NCI-H2171 (cell line): ENCODE results near the gene CCL7.

Experiments used
- DNase-seq: peaks from one replicate; lab custom pipeline; 2025; lab: John Stamatoyannopoulos, UW

Gene CCL7

GRCh38 chr17:34287875-34288274 lies 17.9 kb downstream of the CCL7 start:
- no peak for DNase-seq

DNA sequence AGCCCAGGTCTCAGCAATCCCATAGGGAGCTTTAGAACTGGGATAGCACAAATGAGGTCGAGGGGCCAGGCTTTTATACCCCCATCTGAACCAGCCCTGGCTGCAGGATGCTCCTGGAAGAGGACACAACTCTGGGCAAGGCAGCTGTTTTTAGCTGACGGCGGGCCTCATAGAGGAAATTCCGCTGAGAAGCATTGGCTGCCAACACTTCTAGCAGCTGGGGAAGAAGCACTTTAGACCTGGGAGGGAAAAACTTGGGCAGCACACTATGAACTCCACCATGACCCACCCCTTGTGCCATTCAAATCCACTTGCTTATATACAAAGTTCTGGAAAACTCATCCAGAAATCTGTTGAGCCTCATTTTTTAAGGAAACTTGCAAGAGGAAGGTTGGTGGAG lies 20.6 kb downstream of the CCL7 start:
- DNase-seq: no peak

- DNase-seq: no peak
Measured at GRCh38 chr17:34291721-34292348, 21.8 kb downstream of the CCL7 start.

- no peak for DNase-seq
Measured at GRCh38 chr17:34299027-34299426, 29.0 kb downstream of the CCL7 start.

DNA sequence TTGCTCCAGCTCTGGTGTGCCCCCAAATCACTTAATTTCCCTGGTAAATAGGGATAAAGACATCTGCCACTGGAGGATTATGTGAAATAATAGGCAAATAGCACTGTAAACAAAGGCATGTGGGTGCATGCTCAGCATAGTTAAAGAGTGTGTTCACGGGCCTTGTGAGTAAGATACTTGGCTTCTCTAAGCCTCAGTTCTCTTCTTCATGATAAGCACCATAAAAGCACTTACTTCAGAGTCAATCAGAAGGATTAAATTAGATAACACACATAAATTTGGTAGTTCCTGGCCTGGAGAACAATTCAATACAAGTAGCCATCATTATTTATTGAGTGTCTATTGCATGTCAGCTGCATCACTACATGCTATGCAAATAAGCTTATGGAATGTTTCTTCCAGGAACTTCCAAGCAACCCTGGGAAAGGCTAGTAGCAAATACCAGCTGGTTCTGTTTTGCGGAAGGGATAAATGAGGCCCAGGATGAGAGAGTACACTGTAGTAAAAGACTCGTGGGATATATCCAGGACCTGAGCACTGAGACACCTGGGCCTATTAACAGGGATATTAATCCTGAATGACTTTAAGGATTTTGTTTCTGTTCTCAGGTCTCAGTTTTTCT lies 30.0 kb downstream of the CCL7 start:
- DNase-seq: peak; percentile 10

- DNase-seq: no peak
Measured at GRCh38 chr17:34300652-34301370, 30.8 kb downstream of the CCL7 start.

DNA sequence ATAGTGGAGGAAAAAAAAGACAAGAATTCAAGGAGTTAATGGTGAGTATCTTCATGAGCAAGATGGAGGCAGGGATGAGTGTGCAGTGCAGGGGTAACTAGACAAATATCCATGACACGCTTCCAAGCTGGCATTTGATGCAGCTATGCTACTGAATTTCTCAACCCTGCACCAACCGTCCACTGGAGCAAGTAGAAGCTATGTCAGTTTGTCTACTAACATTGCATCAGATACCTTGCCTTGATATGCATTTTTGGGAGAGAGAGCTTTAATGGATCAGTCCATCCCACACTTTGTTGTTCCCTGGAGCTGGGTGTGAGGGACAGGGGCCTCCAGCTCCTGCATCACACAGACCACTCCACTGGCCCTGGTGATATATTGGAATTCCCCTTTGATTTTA lies 32.0 kb downstream of the CCL7 start:
- no peak for DNase-seq

- no peak for DNase-seq
Measured at GRCh38 chr17:34302636-34303035, 32.6 kb downstream of the CCL7 start.

- no peak for DNase-seq
Measured at GRCh38 chr17:34303606-34304005, 33.6 kb downstream of the CCL7 start.

GRCh38 chr17:34305061-34305460 lies 35.0 kb downstream of the CCL7 start:
- no peak for DNase-seq

GRCh38 chr17:34305606-34306005 lies 35.6 kb downstream of the CCL7 start:
- DNase-seq: no peak

- no peak for DNase-seq
Measured at GRCh38 chr17:34306466-34306865, 36.4 kb downstream of the CCL7 start.

- DNase-seq: no peak
Measured at GRCh38 chr17:34307110-34307509, 37.1 kb downstream of the CCL7 start.

DNA sequence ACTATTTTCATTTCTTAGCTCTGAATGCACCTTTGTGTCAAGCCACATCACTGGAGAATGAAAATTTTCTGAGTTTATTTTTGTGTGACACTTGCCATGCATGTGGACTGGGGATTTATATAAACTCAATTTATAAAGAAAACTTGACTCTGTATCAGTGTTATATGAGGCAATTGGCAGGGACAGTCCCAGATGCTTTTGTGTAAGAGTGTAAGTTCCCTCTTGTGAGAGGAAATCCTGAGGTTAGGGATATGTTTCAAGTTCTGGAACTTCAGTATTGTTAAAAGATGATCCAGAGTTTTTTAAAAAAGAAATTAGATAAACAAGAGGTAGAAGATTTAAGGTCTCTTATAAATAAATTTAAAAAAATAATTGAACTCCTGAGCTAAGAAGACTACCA lies 38.4 kb downstream of the CCL7 start:
- no peak for DNase-seq

DNA sequence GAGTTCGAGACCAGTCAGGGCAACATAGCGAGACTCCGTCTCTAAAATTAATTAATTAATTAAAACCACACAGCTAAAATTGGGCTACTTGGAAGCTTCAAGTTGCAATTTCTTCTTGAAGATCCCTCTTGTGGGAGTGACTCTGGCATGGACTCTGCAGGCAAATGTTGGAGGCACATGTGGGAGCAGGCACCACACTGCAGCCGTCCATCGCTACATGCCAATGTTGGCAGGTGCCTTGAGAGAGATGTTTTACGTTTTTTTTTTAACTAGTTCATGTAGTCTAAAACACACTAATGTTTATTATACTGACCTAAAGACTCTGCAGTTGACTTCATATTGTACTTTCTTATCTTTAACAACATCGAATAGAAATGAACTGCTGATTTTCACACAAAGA lies 41.3 kb downstream of the CCL7 start:
- DNase-seq: no peak

GRCh38 chr17:34312080-34312479 lies 42.1 kb downstream of the CCL7 start:
- no peak for DNase-seq

DNA sequence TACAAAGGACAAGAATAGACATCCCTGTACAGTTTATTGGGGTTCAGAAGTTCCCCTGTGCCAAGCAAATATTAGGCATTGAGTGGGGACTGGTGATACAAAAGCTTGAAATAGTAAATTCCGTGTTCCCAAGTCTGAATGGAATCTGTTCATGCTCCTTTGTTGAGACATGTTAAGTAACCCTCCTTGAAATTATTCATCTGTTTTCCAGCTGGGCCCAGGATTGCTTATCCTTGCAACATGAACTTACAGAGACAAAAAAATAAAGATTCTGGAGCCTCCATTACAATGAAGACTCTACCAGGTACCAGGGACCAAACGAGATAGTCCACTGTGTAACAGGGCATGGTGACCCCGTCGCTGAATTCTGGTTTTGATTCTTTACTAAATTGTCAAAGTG lies 43.1 kb downstream of the CCL7 start:
- DNase-seq: no peak

GRCh38 chr17:34314279-34314678 lies 44.3 kb downstream of the CCL7 start:
- no peak for DNase-seq

DNA sequence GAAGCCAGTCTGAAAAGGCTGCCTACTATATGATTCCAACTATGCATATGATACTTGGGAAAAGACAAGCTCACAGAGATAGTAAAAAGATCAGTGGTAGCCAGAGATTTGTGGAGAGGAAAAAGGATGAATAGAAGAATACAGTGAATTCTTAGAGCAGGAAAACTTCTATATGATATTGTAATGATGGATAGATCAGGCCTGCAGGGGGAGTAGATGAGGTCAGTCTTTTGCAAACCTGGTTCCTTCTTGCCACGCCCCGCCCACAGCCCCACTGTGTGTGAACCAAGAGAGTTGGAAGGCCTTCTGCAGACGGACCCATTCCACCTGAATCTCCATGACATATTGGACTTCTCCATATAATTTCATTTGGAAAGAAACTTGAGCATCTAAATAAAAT lies 48.5 kb downstream of the CCL7 start:
- DNase-seq: no peak

GRCh38 chr17:34319039-34319483 lies 49.0 kb downstream of the CCL7 start, which contains the start of gene CCL8:
TSS of gene CCL8 (plus strand) at chr17:34319435. CDS start at chr17:34319502, 67 bp downstream.
- DNase-seq: no peak
